GM19395 (cell line): Measurements from ENCODE around the gene FHOD1.

Experiments used
- ATAC-seq: cut with Tn5 transposase; IDR thresholded peaks from one replicate; pipeline ENCODE4 v1.9.1; 2021; ENCODE audit warnings: mild to moderate bottlenecking, moderate library complexity; ENCODE audit not compliant: unreplicated experiment

FHOD1 gene

GRCh38 chr16:67179421-67180080 lies 67.7 kb downstream of the FHOD1 start:
- ATAC-seq = no peak
